Kidney (tissue), 14 donors: ENCODE results near the gene NFIA. TPM values are rescaled to one million over a fixed set of nuclear protein-coding genes. Genes with fewer than 3 reads are reported as not detected.
"Not testable (repeated sequence)": the region's sequence is repeated elsewhere in the genome, so short reads cannot be mapped to it uniquely, and the experiment has no call there.

ENCODE experiments used
- DNase-seq, 5 donors: peaks; one replicate each; pipeline ENCODE4 v3.0.0-alpha.2; 2013 to 2020
- FAIRE-seq: peaks from 2 replicates; lab custom pipeline; 2012; peaks lifted over from hg19 to GRCh38; lab: Jason Lieb, UNC
- H3K27ac ChIP-seq, 2 donors: one replicate each; pipeline ENCODE4 v1.7.0; 2013; ENCODE audit warnings: low read depth in 2 of 2, low read length in 2 of 2, inconsistent platforms in 1 of 2
- H3K27me3 ChIP-seq: one replicate; pipeline ENCODE4 v1.7.1; 2013; ENCODE audit warnings: low read length, inconsistent platforms; ENCODE audit not compliant: control insufficient read depth, insufficient read depth
- H3K36me3 ChIP-seq, 3 donors: one replicate each; pipeline versions ENCODE4 v1.7.0 to v1.7.1; 2013; ENCODE audit warnings: low read length in 3 of 3, control low read depth in 1 of 3, inconsistent platforms in 1 of 3; ENCODE audit not compliant: insufficient read depth in 3 of 3, control insufficient read depth in 2 of 3
- H3K4me1 ChIP-seq, 3 donors: one replicate each; pipeline versions ENCODE4 v1.7.0 to v1.7.1; 2013; ENCODE audit warnings: low read length in 3 of 3, inconsistent platforms in 1 of 3, low read depth in 1 of 3; ENCODE audit not compliant: control insufficient read depth in 2 of 3, insufficient read depth in 2 of 3
- H3K4me3 ChIP-seq, 3 donors: one replicate each; pipeline versions ENCODE4 v1.7.0 to v1.8.1; 2013; ENCODE audit warnings: low read length in 3 of 3, control low read depth in 1 of 3, inconsistent platforms in 1 of 3
- H3K9ac ChIP-seq, 3 donors: one replicate each; pipeline versions ENCODE4 v1.7.0 to v1.7.1; 2013; ENCODE audit warnings: low read length in 3 of 3, control low read depth in 1 of 3, inconsistent platforms in 1 of 3
- H3K9me3 ChIP-seq, 3 donors: one replicate each; pipeline versions ENCODE4 v1.7.0 to v1.7.1; 2013; ENCODE audit warnings: low read length in 3 of 3, control low read depth in 1 of 3, inconsistent platforms in 1 of 3; ENCODE audit not compliant: control insufficient read depth in 2 of 3, insufficient read depth in 1 of 3
- CTCF ChIP-seq: IDR thresholded peaks from 3 replicates; pipeline ENCODE4 v1.5.1; 2012; ENCODE audit warnings: mild to moderate bottlenecking, moderate library complexity, borderline replicate concordance; ENCODE audit not compliant: insufficient read depth; ENCODE audit errors: extremely low read depth
- intact Hi-C: fragments of 100-400 bp; cut with DNase I; formaldehyde crosslinking; loops from one replicate; pipeline ENCODE4 v1.11.1; 2022
- polyA plus RNA-seq: library from polyadenylated mRNA; stranded (reverse); fragments of 350-450 nt; fragmentation: Illumina TruSeq; extraction: RNeasy Lipid Tissue Mini Kit (QIAGEN cat#74804); gene quantifications from one replicate; pipeline ENCODE4 v1.2.3, GENCODE V29; 2014; ENCODE audit warnings: low read depth, low replicate concordance; ENCODE audit not compliant: insufficient read depth
- total RNA-seq: library from RNA; stranded (reverse); fragmentation: NEBNext Ultra II Directional; extraction: Animal tissue kit (Norgen Biotek cat#: 25700); gene quantifications from one replicate; pipeline ENCODE4 v1.2.1, GENCODE V29; 2021
- donor health status: control.
- donor health status: control.
- donor health status: control.
- donor health status: control.
- donor health status: control.
- donor health status: DM: yes; HTN: yes; CAD: no.
- donor health status: Normal renal cell carcinoma (clear cell type).

Gene NFIA
- total and polyA plus RNA-seq, 2 donors from 2014 or later = 4.8 to 87.5 TPM

GRCh38 chr1:61056196-61056572 lies 26.2 kb upstream of the NFIA start:
- Histone ChIP-seq H3K9me3 (no peaks in the 10 kb centered on the region), H3K4me1 (peaks cover 0 to 11% (median 7%) of the 10 kb centered on the region in 3 donors), H3K27me3 (peaks cover 6% of the 10 kb centered on the region), H3K9ac (no peak overlapping the region), H3K27ac (peak overlapping the region in 1 of 2 donors; percentile 76), H3K4me3 (peak overlapping the region in 2 of 3 donors; percentile 90 to 94), H3K36me3 (no peaks in the 10 kb centered on the region)
- TF ChIP-seq CTCF = no peak
- no peak for FAIRE-seq
- DNase-seq = no peak
- intact Hi-C loops = no loop called here

- H3K9ac ChIP-seq = peak overlapping the region; percentile 57 to 74 (median 63)
- FAIRE-seq = no peak
- peaks cover 0 to 7% (median 7%) of the 10 kb centered on the region in 3 donors for H3K4me1 ChIP-seq
These were observed 25.6 kb upstream of the NFIA start for GRCh38 chr1:61056573-61057439.

GRCh38 chr1:61058483-61059245 lies 23.7 kb upstream of the NFIA start:
- H3K4me3 ChIP-seq = no peak overlapping the region
- H3K36me3 ChIP-seq = no peaks in the 10 kb centered on the region
- intact Hi-C loops = no loop called here
- peaks cover 2% of the 10 kb centered on the region for H3K27me3 ChIP-seq
- no peak for TF ChIP-seq CTCF
- H3K9ac ChIP-seq = no peak overlapping the region
- DNase-seq = no peak
- peaks cover 0 to 7% (median 0%) of the 10 kb centered on the region in 3 donors for H3K4me1 ChIP-seq
- H3K27ac ChIP-seq = no peak overlapping the region
- no peaks in the 10 kb centered on the region for H3K9me3 ChIP-seq
- FAIRE-seq = no peak

More at GRCh38 chr1:61056573-61057439, 25.6 kb upstream of the NFIA start:
- intact Hi-C loops = no loop called here
- Histone ChIP-seq H3K36me3 (no peaks in the 10 kb centered on the region), H3K27me3 (peaks cover 4% of the 10 kb centered on the region), H3K27ac (peak overlapping the region; percentile 58 to 76), H3K9me3 (no peaks in the 10 kb centered on the region), H3K4me3 (peak overlapping the region; percentile 84 to 94 (median 90))
- no peak for TF ChIP-seq CTCF
- peak; percentile 61 to 85 (median 75) for DNase-seq

GRCh38 chr1:61061601-61062000 lies 20.8 kb upstream of the NFIA start:
- H3K36me3 ChIP-seq, H3K4me1 ChIP-seq, H3K27me3 ChIP-seq, H3K4me3 ChIP-seq, intact Hi-C loops, H3K27ac ChIP-seq, FAIRE-seq, H3K9ac ChIP-seq, H3K9me3 ChIP-seq, DNase-seq: not testable (repeated sequence)
